Measurements from ENCODE around the gene NRG3. TPM values are rescaled to one million over a fixed set of nuclear protein-coding genes. Genes with fewer than 3 reads are reported as not detected.

Gene NRG3
- total and polyA plus RNA-seq, 2 of the 4 experiments (the other 2 are of a cell fraction) = not detected

- Histone ChIP-seq H3K4me2 (ENCODE audit: low read depth, low read length) (no peak overlapping the region), H3K9me3 (ENCODE audit: control insufficient read depth, insufficient read depth, low read length) (peaks cover 6% of the 10 kb centered on the region), H3K18ac (ENCODE audit: low read depth, low read length) (no peak overlapping the region), H3K56ac (ENCODE audit: extremely low read depth, insufficient read depth, low read length) (no peak overlapping the region), H2AFZ (replicated peaks; ENCODE audit: low read length, poor library complexity) (no peak overlapping the region), H4K5ac (ENCODE audit: low read depth, low read length) (no peak overlapping the region), H2BK5ac (ENCODE audit: low read depth, low read length, poor library complexity, severe bottlenecking) (no peak overlapping the region), H3K36me3 (ENCODE audit: control insufficient read depth, insufficient read depth, low read length) (no peaks in the 10 kb centered on the region), H3K9ac (ENCODE audit: low read depth, low read length) (no peak overlapping the region), H3K23ac (ENCODE audit: low read depth, low read length) (no peak overlapping the region), H3K14ac (replicated peaks; ENCODE audit: low read depth, low read length) (no peak overlapping the region), H3K27me3 (ENCODE audit: control insufficient read depth, insufficient read depth, low read length) (no peaks in the 10 kb centered on the region), H4K20me1 (ENCODE audit: insufficient read depth, low read length) (no peaks in the 10 kb centered on the region), H3K4me3 (ENCODE audit: insufficient read depth, low read depth, low read length) (no peak overlapping the region), H2AK9ac (replicated peaks; ENCODE audit: low read depth, low read length, poor library complexity) (no peak overlapping the region), H2BK15ac (ENCODE audit: low read depth, low read length) (no peak overlapping the region), H2BK20ac (ENCODE audit: low read depth, low read length) (no peak overlapping the region), H3K4me1 (ENCODE audit: control insufficient read depth, insufficient read depth, low read length) (no peaks in the 10 kb centered on the region), H2BK120ac (ENCODE audit: low read depth, low read length) (no peak overlapping the region), H2AK5ac (ENCODE audit: low read depth, low read length) (no peak overlapping the region), H3K9me1 (ENCODE audit: insufficient read depth, low read length) (no peaks in the 10 kb centered on the region), H4K8ac (ENCODE audit: low read depth in 2 of 2, low read length in 2 of 2) (no peak overlapping the region), H3K79me1 (ENCODE audit: low read depth in 1 of 2, low read length in 2 of 2) (no peaks in the 10 kb centered on the region), H3K4ac (ENCODE audit: low read depth, low read length) (no peak overlapping the region), H4K91ac (ENCODE audit: insufficient read depth, low read depth, low read length) (no peak overlapping the region), H3K27ac (ENCODE audit: insufficient read depth, low read length) (no peak overlapping the region)
- no TSS peak for BruUV-seq (replicated peaks)
- TF ChIP-seq CTCF (conservative IDR thresholded peaks at IDR 0.05; ENCODE audit: low read depth, low read length) = no peak
- no peak for TF ChIP-seq RCOR1 (IDR thresholded peaks at IDR 0.05; ENCODE audit: insufficient replicate concordance, low read length)
- WGBS, 2 experiments (ENCODE audit: extremely low coverage in 2 of 2, insufficient read length in 1 of 2) = no CpG with 5 or more reads among the region's 2 CpGs
- ChIA-PET CTCF (no interaction called here), POLR2A (ENCODE audit: unreplicated experiment) (no interaction called here)
- in situ Hi-C loops (cut with MboI; ENCODE audit: low sequenced_read_pairs) (no loop called here), dilution Hi-C loops (cut with HindIII; ENCODE audit: low sequenced_read_pairs, unreplicated experiment) (no loop called here), intact Hi-C loops (cut with micrococcal nuclease) (no loop called here)
- DNase-seq (no peak), ATAC-seq (ENCODE audit: low read depth) (no peak)
These were observed 68.6 kb downstream of the NRG3 start for GRCh38 chr10:81943583-81943982.

Measured in IMR-90 (cell line).